Type B pancreatic cell (in vitro differentiated cells): ENCODE measurements around the gene PHF2. TPM values are rescaled to one million over a fixed set of nuclear protein-coding genes. Genes with fewer than 3 reads are reported as not detected.

Source experiments
- DNase-seq: peaks from one replicate; pipeline ENCODE4 v3.0.0; 2021; ENCODE audit warnings: mixed read lengths; ENCODE audit not compliant: unreplicated experiment; ENCODE audit errors: extremely low spot score
- H3K27ac Mint-ChIP-seq: 2 replicates; pipeline ENCODE4 v1.8.0; 2021; ENCODE audit warnings: mild to moderate bottlenecking, mixed read lengths
- H3K27me3 Mint-ChIP-seq: 2 replicates; pipeline ENCODE4 v1.8.0; 2021; ENCODE audit warnings: mixed read lengths
- H3K36me3 Mint-ChIP-seq: 2 replicates; pipeline ENCODE4 v1.8.0; 2021; ENCODE audit warnings: mixed read lengths
- H3K4me1 Mint-ChIP-seq: one replicate; pipeline ENCODE4 v1.8.0; 2021; ENCODE audit warnings: mixed read lengths; ENCODE audit not compliant: unreplicated experiment
- H3K4me3 Mint-ChIP-seq: 2 replicates; pipeline ENCODE4 v1.8.0; 2021; ENCODE audit warnings: mild to moderate bottlenecking, mixed read lengths
- H3K9me3 Mint-ChIP-seq: 2 replicates; pipeline ENCODE4 v1.8.0; 2021; ENCODE audit warnings: mixed read lengths
- CTCF ChIP-seq: fragments of 200-600 bp; sonication (generic); conservative IDR thresholded peaks from 2 replicates; pipeline ENCODE4 v1.5.0; 2021; ENCODE audit warnings: antibody characterized with exemption, mild to moderate bottlenecking
- total RNA-seq: library from RNA; stranded (reverse); gene quantifications from 2 replicates; pipeline ENCODE4 v1.2.1, GENCODE V29; 2021; ENCODE audit warnings: low replicate concordance

PHF2 gene
- total RNA-seq, 1 donor from 2014 or later: 34.7 TPM

- no peak overlapping the region for H3K4me3 Mint-ChIP-seq
- H3K4me1 Mint-ChIP-seq: peaks cover 14% of the 10 kb centered on the region
- H3K36me3 Mint-ChIP-seq: peaks cover 24% of the 10 kb centered on the region
- no peaks in the 10 kb centered on the region for H3K27me3 Mint-ChIP-seq
- H3K27ac Mint-ChIP-seq: no peak overlapping the region
- no peak for TF ChIP-seq CTCF
- DNase-seq: no peak
- H3K9me3 Mint-ChIP-seq: no peaks in the 10 kb centered on the region
These were observed 30.0 kb upstream of the PHF2 start for GRCh38 chr9:93546356-93546755.

GRCh38 chr9:93549611-93550010 lies 26.8 kb upstream of the PHF2 start:
- H3K9me3 Mint-ChIP-seq: no peaks in the 10 kb centered on the region
- peaks cover 31% of the 10 kb centered on the region for H3K36me3 Mint-ChIP-seq
- H3K27ac Mint-ChIP-seq: peak overlapping the region; percentile 89
- peaks cover 31% of the 10 kb centered on the region for H3K4me1 Mint-ChIP-seq
- peak overlapping the region; percentile 60 for H3K4me3 Mint-ChIP-seq
- TF ChIP-seq CTCF: no peak
- H3K27me3 Mint-ChIP-seq: no peaks in the 10 kb centered on the region
- DNase-seq: no peak

- Mint-ChIP-seq H3K4me3 (peak overlapping the region; percentile 21), H3K4me1 (peaks cover 30% of the 10 kb centered on the region), H3K36me3 (peaks cover 25% of the 10 kb centered on the region), H3K27me3 (no peaks in the 10 kb centered on the region), H3K27ac (peak overlapping the region; percentile 40), H3K9me3 (no peaks in the 10 kb centered on the region)
- no peak for DNase-seq
- no peak for TF ChIP-seq CTCF
These were observed 23.5 kb upstream of the PHF2 start for GRCh38 chr9:93552923-93553322.

GRCh38 chr9:93555370-93555769 lies 21.0 kb upstream of the PHF2 start:
- Mint-ChIP-seq H3K9me3 (no peaks in the 10 kb centered on the region), H3K36me3 (peaks cover 26% of the 10 kb centered on the region), H3K4me3 (no peak overlapping the region), H3K4me1 (peaks cover 25% of the 10 kb centered on the region), H3K27ac (no peak overlapping the region), H3K27me3 (no peaks in the 10 kb centered on the region)
- no peak for TF ChIP-seq CTCF
- DNase-seq: no peak

GRCh38 chr9:93557366-93558137 lies 18.8 kb upstream of the PHF2 start:
- Mint-ChIP-seq H3K36me3 (peaks cover 24% of the 10 kb centered on the region), H3K4me1 (peaks cover 20% of the 10 kb centered on the region)

More at GRCh38 chr9:93557366-93558137, 18.8 kb upstream of the PHF2 start:
- H3K27me3 Mint-ChIP-seq: no peaks in the 10 kb centered on the region
- no peak overlapping the region for H3K27ac Mint-ChIP-seq
- no peaks in the 10 kb centered on the region for H3K9me3 Mint-ChIP-seq
- no peak for DNase-seq
- no peak overlapping the region for H3K4me3 Mint-ChIP-seq
- TF ChIP-seq CTCF: no peak
